WTC11 (cell line): ENCODE results near the gene TMEM141. TPM values are rescaled to one million over a fixed set of nuclear protein-coding genes. Genes with fewer than 3 reads are reported as not detected.
"Not testable (repeated sequence)": the region's sequence is repeated elsewhere in the genome, so short reads cannot be mapped to it uniquely, and the experiment has no call there.

Experiments used
- ATAC-seq: fragments of 200-7000 bp; cut with Tn5 transposase; 2 replicates; pipeline ENCODE4 v1.10.0; 2021; ENCODE audit warnings: mild to moderate bottlenecking, moderate library complexity
- CTCF ChIA-PET: fragments of 300-600 bp; sonication (Branson Sonifier 250); formaldehyde crosslinking; loops from one replicate; lab custom pipeline; 2021; ENCODE audit warnings: antibody characterized with exemption; lab: Charles Lee
- POLR2A ChIA-PET: fragments of 350-600 bp; sonication (Branson Sonifier 250); formaldehyde crosslinking; loops from one replicate; lab custom pipeline; 2021; ENCODE audit warnings: antibody characterized with exemption; lab: Charles Lee
- DNase-seq: peaks from one replicate; pipeline ENCODE4 v3.0.0; 2021; ENCODE audit warnings: low spot score
- H3K27ac Mint-ChIP-seq: 2 replicates; pipeline ENCODE4 v1.8.0; 2021; ENCODE audit warnings: mixed read lengths
- H3K27me3 Mint-ChIP-seq: 2 replicates; pipeline ENCODE4 v1.8.0; 2021; ENCODE audit warnings: low read depth, mild to moderate bottlenecking, moderate library complexity, mixed read lengths
- H3K36me3 Mint-ChIP-seq: 2 replicates; pipeline ENCODE4 v1.8.0; 2021; ENCODE audit warnings: mixed read lengths
- H3K4me1 Mint-ChIP-seq: 2 replicates; pipeline ENCODE4 v1.8.0; 2022; ENCODE audit warnings: mixed read lengths
- H3K4me3 Mint-ChIP-seq: 2 replicates; pipeline ENCODE4 v1.8.0; 2021; ENCODE audit warnings: mild to moderate bottlenecking, moderate library complexity, mixed read lengths
- H3K9me3 Mint-ChIP-seq: 2 replicates; pipeline ENCODE4 v1.8.0; 2021; ENCODE audit warnings: mixed read lengths
- EMX1 ChIP-seq: fragments of 250-450 bp; sonication (Bioruptor Pico); IDR thresholded peaks from 2 replicates; pipeline ENCODE4 v1.8.0; 2021; ENCODE audit warnings: mild to moderate bottlenecking
- ETV6 ChIP-seq: sonication (generic); formaldehyde crosslinking; IDR thresholded peaks from 2 replicates; pipeline ENCODE4 v1.8.1; 2022; ENCODE audit warnings: mild to moderate bottlenecking, missing genetic modification reagents
- NFATC4 ChIP-seq: fragments of 250-450 bp; sonication (Bioruptor Pico); IDR thresholded peaks from 2 replicates; pipeline ENCODE4 v1.9.0; 2021; ENCODE audit warnings: mild to moderate bottlenecking
- NFYB ChIP-seq: sonication (generic); formaldehyde crosslinking; conservative IDR thresholded peaks from 2 replicates; pipeline ENCODE4 v1.8.0; 2022; ENCODE audit warnings: low read depth, missing genetic modification reagents
- ZNF396 ChIP-seq: fragments of 250-450 bp; sonication (Bioruptor Pico); IDR thresholded peaks from 2 replicates; pipeline ENCODE4 v1.8.0; 2021; ENCODE audit warnings: mild to moderate bottlenecking, moderate library complexity, borderline replicate concordance
- ZNF423 ChIP-seq: fragments of 250-450 bp; sonication (Bioruptor Pico); IDR thresholded peaks from 2 replicates; pipeline ENCODE4 v2.1.2; 2022; ENCODE audit warnings: mild to moderate bottlenecking, moderate library complexity
- total RNA-seq: library from RNA; stranded (reverse); gene quantifications from 3 replicates; pipeline ENCODE4 v1.2.3, GENCODE V29; 2021
- TF ChIP-seq, protein P1 (sequence below): sonication (generic); formaldehyde crosslinking; IDR thresholded peaks from 2 replicates; pipeline ENCODE4 v1.8.1; 2022; ENCODE audit warnings: low read depth, missing genetic modification reagents, borderline replicate concordance
- TF ChIP-seq, protein P2 (sequence below): sonication (generic); formaldehyde crosslinking; IDR thresholded peaks from 2 replicates; pipeline ENCODE4 v1.8.1; 2022; ENCODE audit warnings: mild to moderate bottlenecking, missing genetic modification reagents, moderate library complexity, borderline replicate concordance
- TF ChIP-seq, protein P3 (sequence below): fragments of 250-450 bp; sonication (Bioruptor Pico); IDR thresholded peaks from 2 replicates; pipeline ENCODE4 v1.9.0; 2021; ENCODE audit warnings: moderate library complexity, mild to moderate bottlenecking, inconsistent platforms, borderline replicate concordance
- TF ChIP-seq, protein P4 (sequence below): sonication (generic); formaldehyde crosslinking; conservative IDR thresholded peaks from 2 replicates; pipeline ENCODE4 v1.8.1; 2022; ENCODE audit warnings: mild to moderate bottlenecking, missing genetic modification reagents
- TF ChIP-seq, protein P5 (sequence below): fragments of 250-450 bp; sonication (Bioruptor Pico); IDR thresholded peaks from 2 replicates; pipeline ENCODE4 v2.1.2; 2022; ENCODE audit warnings: mild to moderate bottlenecking, moderate library complexity
- TF ChIP-seq, protein P6 (sequence below): sonication (generic); formaldehyde crosslinking; IDR thresholded peaks from 2 replicates; pipeline ENCODE4 v1.8.1; 2022; ENCODE audit warnings: low read depth, mild to moderate bottlenecking, moderate library complexity, missing genetic modification reagents, borderline replicate concordance
- TF ChIP-seq, protein P7 (sequence below): fragments of 200-600 bp; IDR thresholded peaks from 2 replicates; pipeline ENCODE4 v1.8.0; 2022; ENCODE audit warnings: antibody characterized with exemption

Gene TMEM141
- total RNA-seq, 1 experiment from 2014 or later: 72.0 TPM

DNA sequence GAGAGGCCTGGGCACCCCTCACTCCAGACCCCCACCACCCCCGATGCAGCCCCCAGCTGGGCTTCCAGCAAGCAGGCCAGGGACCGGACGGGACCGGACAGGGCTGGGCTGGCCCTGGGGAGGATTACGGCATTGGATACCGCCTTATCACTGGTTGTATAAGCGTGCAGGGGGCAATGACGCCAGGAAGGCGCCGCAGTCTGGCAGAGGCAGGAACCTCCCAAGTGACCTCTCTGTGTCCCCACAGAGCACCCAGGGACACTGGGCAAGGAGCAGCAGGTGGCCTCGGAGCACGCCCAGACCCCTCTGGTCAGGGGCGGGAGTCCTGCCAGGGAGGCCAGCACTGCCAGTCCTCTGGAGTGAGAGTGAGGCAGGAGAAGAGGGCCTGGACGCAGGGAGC lies 26.1 kb upstream of the TMEM141 start (continued):
- TF ChIP-seq, protein P1, sequence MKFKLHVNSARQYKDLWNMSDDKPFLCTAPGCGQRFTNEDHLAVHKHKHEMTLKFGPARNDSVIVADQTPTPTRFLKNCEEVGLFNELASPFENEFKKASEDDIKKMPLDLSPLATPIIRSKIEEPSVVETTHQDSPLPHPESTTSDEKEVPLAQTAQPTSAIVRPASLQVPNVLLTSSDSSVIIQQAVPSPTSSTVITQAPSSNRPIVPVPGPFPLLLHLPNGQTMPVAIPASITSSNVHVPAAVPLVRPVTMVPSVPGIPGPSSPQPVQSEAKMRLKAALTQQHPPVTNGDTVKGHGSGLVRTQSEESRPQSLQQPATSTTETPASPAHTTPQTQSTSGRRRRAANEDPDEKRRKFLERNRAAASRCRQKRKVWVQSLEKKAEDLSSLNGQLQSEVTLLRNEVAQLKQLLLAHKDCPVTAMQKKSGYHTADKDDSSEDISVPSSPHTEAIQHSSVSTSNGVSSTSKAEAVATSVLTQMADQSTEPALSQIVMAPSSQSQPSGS: no peak
- TF ChIP-seq, protein P2, sequence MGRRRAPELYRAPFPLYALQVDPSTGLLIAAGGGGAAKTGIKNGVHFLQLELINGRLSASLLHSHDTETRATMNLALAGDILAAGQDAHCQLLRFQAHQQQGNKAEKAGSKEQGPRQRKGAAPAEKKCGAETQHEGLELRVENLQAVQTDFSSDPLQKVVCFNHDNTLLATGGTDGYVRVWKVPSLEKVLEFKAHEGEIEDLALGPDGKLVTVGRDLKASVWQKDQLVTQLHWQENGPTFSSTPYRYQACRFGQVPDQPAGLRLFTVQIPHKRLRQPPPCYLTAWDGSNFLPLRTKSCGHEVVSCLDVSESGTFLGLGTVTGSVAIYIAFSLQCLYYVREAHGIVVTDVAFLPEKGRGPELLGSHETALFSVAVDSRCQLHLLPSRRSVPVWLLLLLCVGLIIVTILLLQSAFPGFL (CRISPR knock-in tag): no peak
- TF ChIP-seq, protein P3, sequence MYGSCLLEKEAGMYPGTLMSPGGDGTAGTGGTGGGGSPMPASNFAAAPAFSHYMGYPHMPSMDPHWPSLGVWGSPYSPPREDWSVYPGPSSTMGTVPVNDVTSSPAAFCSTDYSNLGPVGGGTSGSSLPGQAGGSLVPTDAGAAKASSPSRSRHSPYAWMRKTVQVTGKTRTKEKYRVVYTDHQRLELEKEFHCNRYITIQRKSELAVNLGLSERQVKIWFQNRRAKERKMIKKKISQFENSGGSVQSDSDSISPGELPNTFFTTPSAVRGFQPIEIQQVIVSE: no peak
- no peak for TF ChIP-seq EMX1 (CRISPR knock-in tag)
- TF ChIP-seq, protein P4, sequence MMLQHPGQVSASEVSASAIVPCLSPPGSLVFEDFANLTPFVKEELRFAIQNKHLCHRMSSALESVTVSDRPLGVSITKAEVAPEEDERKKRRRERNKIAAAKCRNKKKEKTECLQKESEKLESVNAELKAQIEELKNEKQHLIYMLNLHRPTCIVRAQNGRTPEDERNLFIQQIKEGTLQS (CRISPR knock-in tag): no peak
- TF ChIP-seq ZNF396: no peak
- TF ChIP-seq, protein P5, sequence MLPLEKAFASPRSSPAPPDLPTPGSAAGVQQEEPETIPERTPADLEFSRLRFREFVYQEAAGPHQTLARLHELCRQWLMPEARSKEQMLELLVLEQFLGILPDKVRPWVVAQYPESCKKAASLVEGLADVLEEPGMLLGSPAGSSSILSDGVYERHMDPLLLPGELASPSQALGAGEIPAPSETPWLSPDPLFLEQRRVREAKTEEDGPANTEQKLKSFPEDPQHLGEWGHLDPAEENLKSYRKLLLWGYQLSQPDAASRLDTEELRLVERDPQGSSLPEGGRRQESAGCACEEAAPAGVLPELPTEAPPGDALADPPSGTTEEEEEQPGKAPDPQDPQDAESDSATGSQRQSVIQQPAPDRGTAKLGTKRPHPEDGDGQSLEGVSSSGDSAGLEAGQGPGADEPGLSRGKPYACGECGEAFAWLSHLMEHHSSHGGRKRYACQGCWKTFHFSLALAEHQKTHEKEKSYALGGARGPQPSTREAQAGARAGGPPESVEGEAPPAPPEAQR (CRISPR knock-in tag): no peak
- TF ChIP-seq, protein P6, sequence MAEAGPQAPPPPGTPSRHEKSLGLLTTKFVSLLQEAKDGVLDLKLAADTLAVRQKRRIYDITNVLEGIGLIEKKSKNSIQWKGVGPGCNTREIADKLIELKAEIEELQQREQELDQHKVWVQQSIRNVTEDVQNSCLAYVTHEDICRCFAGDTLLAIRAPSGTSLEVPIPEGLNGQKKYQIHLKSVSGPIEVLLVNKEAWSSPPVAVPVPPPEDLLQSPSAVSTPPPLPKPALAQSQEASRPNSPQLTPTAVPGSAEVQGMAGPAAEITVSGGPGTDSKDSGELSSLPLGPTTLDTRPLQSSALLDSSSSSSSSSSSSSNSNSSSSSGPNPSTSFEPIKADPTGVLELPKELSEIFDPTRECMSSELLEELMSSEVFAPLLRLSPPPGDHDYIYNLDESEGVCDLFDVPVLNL: no peak
- TF ChIP-seq, all 79 proteins: peak for 0

DNA sequence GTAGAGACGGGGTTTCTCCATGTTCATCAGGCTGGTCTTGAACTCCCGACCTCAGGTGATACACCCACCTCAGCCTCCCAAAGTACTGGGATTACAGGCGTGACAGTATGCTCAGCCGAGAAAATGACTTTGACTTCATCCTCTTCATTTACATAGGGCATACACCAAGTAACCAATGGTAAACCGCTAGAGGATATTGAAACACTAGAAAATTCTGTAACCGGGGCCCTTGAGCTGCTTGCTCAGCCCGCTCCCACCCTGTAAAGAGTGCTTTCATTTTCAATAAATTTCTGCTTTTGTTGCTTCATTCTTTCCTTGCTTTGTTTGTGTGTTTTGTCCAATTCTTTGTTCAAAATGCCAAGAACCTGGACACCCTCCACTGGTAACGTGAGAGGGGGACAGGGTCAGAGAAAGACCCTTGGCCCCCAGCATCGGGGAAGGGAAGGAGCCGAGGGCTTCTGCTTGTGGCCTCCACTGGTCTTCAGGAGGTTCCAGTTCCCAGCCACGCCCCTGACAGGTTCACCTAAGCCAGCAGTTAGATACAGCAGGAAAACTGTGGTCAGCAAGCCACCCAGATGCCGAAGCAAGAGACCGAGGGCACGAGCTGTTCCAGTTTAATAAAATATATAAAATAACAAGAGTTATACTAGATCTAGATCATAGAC lies 25.3 kb upstream of the TMEM141 start:
- DNase-seq, H3K4me1 Mint-ChIP-seq, POLR2A ChIA-PET, H3K9me3 Mint-ChIP-seq, H3K27ac Mint-ChIP-seq, ATAC-seq, H3K4me3 Mint-ChIP-seq, H3K36me3 Mint-ChIP-seq: not testable (repeated sequence)
- CTCF ChIA-PET: interaction anchor here (0.7 to 1.3 kb wide), 5 partner anchors 12 to 264 kb away, joined by 3 to 4 read pairs (median 4); no protein-coding TSS in a partner anchor
- peaks cover 14% of the 10 kb centered on the region for H3K27me3 Mint-ChIP-seq

DNA sequence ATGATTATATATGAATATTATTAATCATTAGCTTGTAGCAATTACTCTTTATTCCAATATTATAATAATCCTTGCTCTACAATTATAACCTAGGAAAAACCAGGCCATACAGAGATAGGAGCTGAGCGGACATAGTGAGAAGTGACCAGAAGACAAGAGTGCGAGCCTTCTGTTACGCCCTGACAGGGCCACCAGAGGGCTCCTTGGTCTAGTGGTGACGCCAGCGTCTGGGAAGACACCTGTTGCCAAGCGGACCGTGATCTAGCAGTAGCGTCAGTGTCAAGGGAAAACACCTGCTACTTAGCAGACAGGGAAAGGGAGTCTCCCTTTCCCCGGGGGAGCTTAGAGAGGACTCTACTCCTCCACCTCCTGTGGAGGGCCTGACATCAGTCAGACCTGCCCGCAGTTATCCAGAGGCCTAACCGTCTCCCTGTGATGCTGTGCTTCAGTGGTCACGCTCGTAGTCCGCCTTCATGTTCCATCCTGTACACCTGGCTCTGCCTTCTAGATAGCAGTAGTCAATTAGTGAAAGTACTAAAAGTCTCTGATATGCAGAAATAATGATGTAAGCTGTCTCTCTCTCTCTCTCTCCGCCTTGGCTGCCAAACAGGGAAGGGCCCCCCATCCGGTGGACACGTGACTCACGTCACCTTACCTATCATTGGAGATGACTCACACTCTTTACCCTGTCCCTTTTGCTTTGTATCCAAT lies 24.6 kb upstream of the TMEM141 start:
- H3K9me3 Mint-ChIP-seq, POLR2A ChIA-PET, H3K4me1 Mint-ChIP-seq, H3K36me3 Mint-ChIP-seq, ATAC-seq, H3K4me3 Mint-ChIP-seq, H3K27ac Mint-ChIP-seq: not testable (repeated sequence)
- peaks cover 14% of the 10 kb centered on the region for H3K27me3 Mint-ChIP-seq
- peak; percentile 60 for DNase-seq
- CTCF ChIA-PET: interaction anchor here (0.7 to 1.3 kb wide), 5 partner anchors 11 to 263 kb away, joined by 3 to 4 read pairs (median 4); no protein-coding TSS in a partner anchor

DNA sequence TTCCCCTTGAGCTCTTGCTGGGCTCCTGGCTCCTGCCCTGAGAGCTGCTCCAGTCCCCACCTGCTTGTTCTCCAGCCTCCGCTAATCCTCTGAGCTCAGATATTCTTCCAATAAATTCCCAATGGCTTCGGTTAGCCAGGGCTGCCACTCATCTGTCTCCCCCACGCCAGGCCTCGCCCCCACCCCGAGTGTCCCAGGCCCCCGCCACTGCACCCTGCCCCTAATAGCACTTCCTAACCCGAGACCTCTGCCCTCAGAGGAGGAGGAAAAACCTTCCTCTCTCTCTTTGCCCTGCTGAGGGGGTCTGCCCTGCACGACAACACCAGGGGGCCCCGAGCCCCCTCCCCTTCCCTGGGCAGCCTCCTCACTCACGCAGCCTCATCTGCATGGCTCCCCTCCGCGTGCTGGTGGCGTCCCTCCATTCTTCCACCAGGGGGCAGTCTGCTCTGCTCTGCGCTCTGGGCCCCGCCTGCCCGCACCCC lies 21.4 kb upstream of the TMEM141 start:
- Mint-ChIP-seq H3K27ac (no peak overlapping the region), H3K27me3 (peaks cover 14% of the 10 kb centered on the region), H3K4me3 (peak overlapping the region; percentile 47), H3K36me3 (peaks cover 11% of the 10 kb centered on the region), H3K9me3 (peaks cover 19% of the 10 kb centered on the region), H3K4me1 (peaks cover 5% of the 10 kb centered on the region; the same call in 1 of the 2 replicates)
- peak; percentile 82 for DNase-seq
- ChIA-PET CTCF (interaction anchor here (0.6 to 3.0 kb wide), 18 partner anchors 9 to 467 kb away, joined by 3 to 22 read pairs (median 4); partner anchors contain the start of genes LCN8 and TMEM141), POLR2A (no interaction called here)
- TF ChIP-seq NFYB (CRISPR knock-in tag): no peak
- peak; percentile 37; the same call in 1 of the 2 replicates for TF ChIP-seq ZNF423 (CRISPR knock-in tag)
- no peak for TF ChIP-seq NFATC4 (CRISPR knock-in tag)
- TF ChIP-seq ETV6: no peak
- TF ChIP-seq, protein P7, sequence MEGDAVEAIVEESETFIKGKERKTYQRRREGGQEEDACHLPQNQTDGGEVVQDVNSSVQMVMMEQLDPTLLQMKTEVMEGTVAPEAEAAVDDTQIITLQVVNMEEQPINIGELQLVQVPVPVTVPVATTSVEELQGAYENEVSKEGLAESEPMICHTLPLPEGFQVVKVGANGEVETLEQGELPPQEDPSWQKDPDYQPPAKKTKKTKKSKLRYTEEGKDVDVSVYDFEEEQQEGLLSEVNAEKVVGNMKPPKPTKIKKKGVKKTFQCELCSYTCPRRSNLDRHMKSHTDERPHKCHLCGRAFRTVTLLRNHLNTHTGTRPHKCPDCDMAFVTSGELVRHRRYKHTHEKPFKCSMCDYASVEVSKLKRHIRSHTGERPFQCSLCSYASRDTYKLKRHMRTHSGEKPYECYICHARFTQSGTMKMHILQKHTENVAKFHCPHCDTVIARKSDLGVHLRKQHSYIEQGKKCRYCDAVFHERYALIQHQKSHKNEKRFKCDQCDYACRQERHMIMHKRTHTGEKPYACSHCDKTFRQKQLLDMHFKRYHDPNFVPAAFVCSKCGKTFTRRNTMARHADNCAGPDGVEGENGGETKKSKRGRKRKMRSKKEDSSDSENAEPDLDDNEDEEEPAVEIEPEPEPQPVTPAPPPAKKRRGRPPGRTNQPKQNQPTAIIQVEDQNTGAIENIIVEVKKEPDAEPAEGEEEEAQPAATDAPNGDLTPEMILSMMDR: peak; percentile 51
- peak; percentile 78 for ATAC-seq
